Spleen (tissue), 11 donors: ENCODE results near the gene R3HCC1L. TPM values are rescaled to one million over a fixed set of nuclear protein-coding genes. Genes with fewer than 3 reads are reported as not detected.

Experiments used
- DNase-seq: peaks from one replicate; pipeline ENCODE4 v3.0.0-alpha.2; 2020
- H3K27ac ChIP-seq, 8 donors: fragments of 200-600 bp; sonication (generic) in 7 of 8; 1 replicate in 4 of 8; 2 replicates in 4 of 8; pipeline versions ENCODE4 v1.5.0 to v1.8.0; 2016 to 2021; ENCODE audit warnings: inconsistent platforms in 4 of 8, mild to moderate bottlenecking in 4 of 8, moderate library complexity in 1 of 8
- H3K27me3 ChIP-seq, 7 donors: fragments of 200-600 bp; sonication (generic) in 6 of 7; replicated peaks in 1 of 7; 1 replicate in 4 of 7; 2 replicates in 3 of 7; pipeline versions ENCODE4 v1.5.0 to v1.8.0; 2016 to 2021; ENCODE audit warnings: inconsistent platforms in 3 of 7, mild to moderate bottlenecking in 1 of 7
- H3K36me3 ChIP-seq, 6 donors: fragments of 200-600 bp; sonication (generic) in 5 of 6; 1 replicate in 4 of 6; 2 replicates in 2 of 6; pipeline versions ENCODE4 v1.5.0 to v1.8.0; 2016 to 2021; ENCODE audit warnings: inconsistent platforms in 2 of 6
- H3K4me1 ChIP-seq, 6 donors: fragments of 200-600 bp; sonication (generic) in 5 of 6; 1 replicate in 3 of 6; 2 replicates in 3 of 6; pipeline versions ENCODE4 v1.5.0 to v1.8.0; 2016 to 2021; ENCODE audit warnings: inconsistent platforms in 3 of 6
- H3K4me3 ChIP-seq, 8 donors: fragments of 200-600 bp; sonication (generic) in 7 of 8; 1 replicate in 4 of 8; 2 replicates in 4 of 8; pipeline versions ENCODE4 v1.5.0 to v1.8.0; 2016 to 2021; ENCODE audit warnings: inconsistent platforms in 4 of 8, mild to moderate bottlenecking in 4 of 8, moderate library complexity in 2 of 8
- H3K9me3 ChIP-seq, 8 donors: fragments of 200-600 bp; sonication (generic) in 7 of 8; 1 replicate in 4 of 8; 2 replicates in 4 of 8; pipeline versions ENCODE4 v1.5.0 to v1.8.0; 2016 to 2021; ENCODE audit warnings: inconsistent platforms in 4 of 8
- POLR2A ChIP-seq, 3 donors: fragments of 450-650 bp; IDR thresholded peaks; one replicate each; pipeline ENCODE4 v1.5.1; 2017; ENCODE audit warnings: antibody characterized with exemption in 3 of 3, mild to moderate bottlenecking in 1 of 3
- POLR2AphosphoS5 ChIP-seq, 3 donors: sonication (generic); formaldehyde crosslinking; IDR thresholded peaks; one replicate each; pipeline ENCODE4 v1.5.1; 2017; ENCODE audit warnings: antibody characterized with exemption in 3 of 3
- WGBS, 5 donors: extraction: QIAGEN DNeasy Blood & Tissue Kit in 3 of 5; methylation state at CpG; one replicate each; pipeline versions ENCODE4 v1.1.5 to v1.1.7; 2013 to 2018; 5-methylcytosine and 5-hydroxymethylcytosine counted together
- intact Hi-C: fragments of 100-400 bp; cut with DNase I; formaldehyde crosslinking; loops from one replicate; pipeline ENCODE4 v1.15.0; 2023; ENCODE audit warnings: low total_unique reads
- polyA plus RNA-seq, 3 donors: library from polyadenylated mRNA; stranded (reverse); fragments of 200-250 nt; gene quantifications; one replicate each; pipeline ENCODE4 v1.2.1, GENCODE V29; 2013
- total RNA-seq, 7 donors: library from RNA; depleted of rRNA in 3 of 7; stranded (reverse); fragments of >200 nt in 3 of 7; fragmentation: NEBNext Ultra II Directional in 4 of 7; extraction: Animal tissue kit (Norgen Biotek cat#: 25700) in 4 of 7; gene quantifications; one replicate each; pipeline versions ENCODE4 v1.1.0 to v1.2.1, GENCODE V29; 2016 to 2021
- TF ChIP-seq, protein P1 (sequence below), 11 experiments: fragments of 200-600 bp in 7 of 11; fragments of 450-650 bp in 4 of 11; sonication (generic) in 4 of 11; IDR thresholded peaks in 8 of 11; conservative IDR thresholded peaks in 3 of 11; 1 replicate in 7 of 11; 2 replicates in 4 of 11; pipeline versions ENCODE4 v1.4.0 to v1.8.0; 2016 to 2021; ENCODE audit warnings: antibody characterized with exemption in 11 of 11, inconsistent platforms in 4 of 11, mild to moderate bottlenecking in 1 of 11
- donor health status: healthy with polysubstance abuse.
- donor health status: DM: no; HTN: no; CAD: no; lungs with moderate emphysema.
- donor health status: DM: no; HTN: no; CAD: no.
- donor health status: Bipolar disorder and iron deficiency.
- donor health status: healthy.
- donor health status: DM: no; HTN: no; CAD: no.
- donor health status: DM: yes; HTN: yes; CAD: no.

The R3HCC1L gene
- total and polyA plus RNA-seq, 10 donors, result 9.0 to 21.2 (median 18.5) TPM

DNA sequence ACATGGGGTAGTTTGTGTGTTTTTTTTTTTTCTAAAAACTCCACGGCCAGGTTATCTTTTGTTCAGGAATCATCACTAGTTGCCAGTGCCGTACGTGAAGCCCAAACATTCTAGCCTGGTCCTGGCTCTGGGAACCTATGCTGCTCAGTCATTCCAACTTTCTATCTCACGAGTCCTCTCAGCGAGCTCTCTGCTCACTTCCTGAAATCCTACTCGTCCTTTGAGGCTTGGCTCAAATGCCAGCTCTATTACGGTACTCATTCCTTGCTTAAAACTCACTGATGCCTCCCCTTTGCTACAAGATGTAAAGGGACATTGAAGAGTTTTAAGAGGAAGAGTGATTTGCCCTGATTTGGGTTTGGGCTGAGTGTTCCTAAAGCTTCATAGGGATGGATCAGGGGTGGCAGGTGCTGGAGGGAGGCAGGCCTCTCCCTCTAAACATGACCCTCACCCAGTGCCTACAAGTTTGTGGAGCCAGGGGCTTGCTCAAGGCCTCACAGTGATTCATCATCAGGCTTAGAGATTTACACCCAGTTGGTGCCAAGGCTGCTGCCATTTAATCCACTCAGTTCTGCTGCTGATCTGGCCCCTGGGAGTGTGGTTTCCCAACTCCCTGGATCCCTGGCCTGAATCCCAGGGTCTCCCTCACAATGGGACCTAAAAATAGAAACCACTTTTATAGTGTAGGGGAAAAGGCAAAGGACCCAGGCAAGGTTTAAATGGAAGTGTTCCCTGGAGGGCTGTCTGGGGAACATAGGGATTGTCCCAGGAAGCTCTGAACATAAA is 46.1 kb upstream of the R3HCC1L start:
- TF ChIP-seq, protein P1, sequence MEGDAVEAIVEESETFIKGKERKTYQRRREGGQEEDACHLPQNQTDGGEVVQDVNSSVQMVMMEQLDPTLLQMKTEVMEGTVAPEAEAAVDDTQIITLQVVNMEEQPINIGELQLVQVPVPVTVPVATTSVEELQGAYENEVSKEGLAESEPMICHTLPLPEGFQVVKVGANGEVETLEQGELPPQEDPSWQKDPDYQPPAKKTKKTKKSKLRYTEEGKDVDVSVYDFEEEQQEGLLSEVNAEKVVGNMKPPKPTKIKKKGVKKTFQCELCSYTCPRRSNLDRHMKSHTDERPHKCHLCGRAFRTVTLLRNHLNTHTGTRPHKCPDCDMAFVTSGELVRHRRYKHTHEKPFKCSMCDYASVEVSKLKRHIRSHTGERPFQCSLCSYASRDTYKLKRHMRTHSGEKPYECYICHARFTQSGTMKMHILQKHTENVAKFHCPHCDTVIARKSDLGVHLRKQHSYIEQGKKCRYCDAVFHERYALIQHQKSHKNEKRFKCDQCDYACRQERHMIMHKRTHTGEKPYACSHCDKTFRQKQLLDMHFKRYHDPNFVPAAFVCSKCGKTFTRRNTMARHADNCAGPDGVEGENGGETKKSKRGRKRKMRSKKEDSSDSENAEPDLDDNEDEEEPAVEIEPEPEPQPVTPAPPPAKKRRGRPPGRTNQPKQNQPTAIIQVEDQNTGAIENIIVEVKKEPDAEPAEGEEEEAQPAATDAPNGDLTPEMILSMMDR (IDR thresholded peaks at IDR 0.05 in 8 of 11, conservative IDR thresholded peaks at IDR 0.05 in 3 of 11), result no peak
- no peak for TF ChIP-seq POLR2AphosphoS5 (IDR thresholded peaks at IDR 0.05)
- TF ChIP-seq POLR2A (IDR thresholded peaks at IDR 0.05), result no peak
- H3K27me3 ChIP-seq, result peaks cover 0 to 52% (median 0%) of the 10 kb centered on the region in 7 donors
- 60 to 68% (median 64%) methylated on average over 7 of the region's 7 CpGs for WGBS, 5 donors
- intact Hi-C loops, result no loop called here
- H3K27ac ChIP-seq, result no peak overlapping the region
- DNase-seq, result no peak
- no peaks in the 10 kb centered on the region for H3K4me1 ChIP-seq
- H3K36me3 ChIP-seq, result no peaks in the 10 kb centered on the region
- no peaks in the 10 kb centered on the region for H3K9me3 ChIP-seq
- no peak overlapping the region for H3K4me3 ChIP-seq

DNA sequence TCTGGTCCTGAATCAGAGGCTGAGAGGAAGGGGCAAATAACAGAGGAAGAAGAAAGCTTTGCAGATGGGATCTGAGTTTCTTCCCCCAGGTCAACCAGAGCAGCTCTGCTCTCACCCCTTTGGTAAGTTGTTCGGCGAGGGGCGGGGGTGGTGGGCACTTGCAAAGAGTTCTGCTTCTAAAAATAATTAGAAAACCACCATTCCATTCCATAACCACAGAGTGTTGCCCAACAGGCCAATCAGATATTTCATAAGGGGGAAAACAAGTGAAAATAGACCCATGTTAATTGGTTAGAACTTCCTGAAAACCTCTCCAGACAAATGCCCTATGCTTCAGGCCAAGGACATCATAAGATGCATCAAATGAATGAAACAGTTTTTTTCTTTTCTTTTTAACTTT is 43.6 kb upstream of the R3HCC1L start:
- intact Hi-C loops, result no loop called here
- Histone ChIP-seq H3K4me1 (no peaks in the 10 kb centered on the region), H3K27ac (no peak overlapping the region), H3K9me3 (no peaks in the 10 kb centered on the region), H3K4me3 (no peak overlapping the region), H3K36me3 (no peaks in the 10 kb centered on the region), H3K27me3 (peaks cover 0 to 60% (median 0%) of the 10 kb centered on the region in 7 donors)
- no peak for DNase-seq
- WGBS, 5 donors, result 0 to 30% (median 27%) methylated on average over 3 of the region's 3 CpGs
- TF ChIP-seq, protein P1 (IDR thresholded peaks at IDR 0.05 in 8 of 11, conservative IDR thresholded peaks at IDR 0.05 in 3 of 11), result no peak

DNA sequence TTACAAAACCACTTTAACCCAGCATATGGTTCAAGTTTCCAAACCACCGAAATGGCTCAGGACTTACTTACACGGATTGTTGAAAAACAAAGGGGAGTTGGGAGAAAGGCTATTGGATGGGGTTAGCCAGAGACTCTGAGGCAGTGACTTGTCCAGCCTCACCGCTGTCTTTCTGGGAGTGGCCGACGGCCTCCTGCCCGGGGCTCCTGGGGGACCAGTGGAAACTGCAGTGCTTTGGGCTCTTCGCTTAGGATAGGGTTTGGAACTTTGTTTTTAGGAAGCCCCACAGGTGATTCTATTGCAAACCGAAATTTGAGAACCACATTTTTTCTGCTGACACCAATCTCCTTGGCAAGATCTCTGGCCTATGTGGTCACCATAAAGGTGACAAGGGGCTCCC is 38.1 kb upstream of the R3HCC1L start:
- Histone ChIP-seq H3K9me3 (no peaks in the 10 kb centered on the region), H3K27ac (no peak overlapping the region), H3K27me3 (peaks cover 0 to 44% (median 0%) of the 10 kb centered on the region in 7 donors), H3K4me3 (no peak overlapping the region), H3K36me3 (no peaks in the 10 kb centered on the region), H3K4me1 (no peaks in the 10 kb centered on the region)
- WGBS, 5 donors, result 75 to 86% (median 81%) methylated on average over 8 of the region's 8 CpGs
- no peak for DNase-seq
- TF ChIP-seq POLR2A (IDR thresholded peaks at IDR 0.05), result no peak
- no peak for TF ChIP-seq POLR2AphosphoS5 (IDR thresholded peaks at IDR 0.05)
- TF ChIP-seq, protein P1 (IDR thresholded peaks at IDR 0.05 in 8 of 11, conservative IDR thresholded peaks at IDR 0.05 in 3 of 11), result no peak
- intact Hi-C loops, result no loop called here

DNA sequence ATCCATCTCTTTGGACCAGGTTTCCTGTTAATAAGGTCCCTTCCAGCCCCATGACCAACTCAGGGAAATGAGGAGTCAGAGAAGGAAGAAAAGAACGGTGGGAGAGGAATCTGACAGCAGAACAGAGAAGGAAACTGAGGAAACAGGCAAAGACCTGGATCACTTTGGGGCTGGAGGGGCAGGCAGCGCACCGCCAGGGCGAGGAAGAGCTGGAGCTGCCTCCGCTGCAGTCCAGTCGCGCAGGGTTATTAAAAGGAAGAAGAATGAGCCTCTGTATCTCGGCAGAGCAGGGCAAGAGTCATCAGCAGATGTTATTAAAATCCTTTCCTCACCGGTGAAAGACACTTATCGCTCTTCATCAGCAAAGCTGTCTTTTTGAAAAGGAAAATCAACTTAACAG is 37.7 kb upstream of the R3HCC1L start:
- Histone ChIP-seq H3K27ac (no peak overlapping the region), H3K36me3 (no peaks in the 10 kb centered on the region), H3K4me1 (no peaks in the 10 kb centered on the region), H3K9me3 (no peaks in the 10 kb centered on the region), H3K27me3 (peaks cover 0 to 43% (median 0%) of the 10 kb centered on the region in 7 donors), H3K4me3 (no peak overlapping the region)
- DNase-seq, result no peak
- 76 to 82% (median 78%) methylated on average over 10 of the region's 10 CpGs for WGBS, 5 donors
- intact Hi-C loops, result no loop called here
- TF ChIP-seq POLR2A (IDR thresholded peaks at IDR 0.05) (no peak), POLR2AphosphoS5 (IDR thresholded peaks at IDR 0.05) (no peak)
- TF ChIP-seq, protein P1 (IDR thresholded peaks at IDR 0.05 in 8 of 11, conservative IDR thresholded peaks at IDR 0.05 in 3 of 11), result no peak
